HEK293 (cell line): ENCODE results near the gene TPH1.

Experiments used
- CTCF ChIP-seq: fragments of 450-650 bp; formaldehyde crosslinking; IDR thresholded peaks from 2 replicates; pipeline ENCODE4 v1.5.1; 2016; ENCODE audit warnings: missing biosample characterization, missing genetic modification characterization
- GLIS2 ChIP-seq: fragments of 450-650 bp; formaldehyde crosslinking; IDR thresholded peaks from 2 replicates; pipeline ENCODE4 v1.5.1; 2016; ENCODE audit warnings: missing biosample characterization, missing genetic modification characterization
- REST ChIP-seq: fragments of 450-650 bp; formaldehyde crosslinking; IDR thresholded peaks from 2 replicates; pipeline ENCODE4 v1.5.1; 2016; ENCODE audit warnings: missing biosample characterization, missing genetic modification characterization

GRCh38 chr11:18075444-18075843 is 29.4 kb upstream of the TPH1 start:
- TF ChIP-seq CTCF (tag by site-specific recombination): no peak
- TF ChIP-seq GLIS2 (tag by site-specific recombination): no peak
- TF ChIP-seq REST: no peak
